HEK293 (cell line): Measurements from ENCODE around the gene MARK2.
A peak's percentile ranks its signal among the peaks of the same experiment; 100 is the strongest.

Experiments
- HOXC10 ChIP-seq: sonication (generic); formaldehyde crosslinking; IDR thresholded peaks from 2 replicates; pipeline ENCODE4 v1.8.1; 2023; ENCODE audit warnings: mild to moderate bottlenecking, missing genetic modification reagents
- KLF1 ChIP-seq: fragments of 450-650 bp; formaldehyde crosslinking; IDR thresholded peaks from 2 replicates; pipeline ENCODE4 v1.5.1; 2016; ENCODE audit warnings: missing biosample characterization, missing genetic modification characterization
- KLF16 ChIP-seq: fragments of 450-650 bp; formaldehyde crosslinking; IDR thresholded peaks from 2 replicates; pipeline ENCODE4 v1.5.1; 2017; ENCODE audit warnings: missing biosample characterization, missing genetic modification characterization
- REST ChIP-seq: fragments of 450-650 bp; formaldehyde crosslinking; IDR thresholded peaks from 2 replicates; pipeline ENCODE4 v1.5.1; 2016; ENCODE audit warnings: missing biosample characterization, missing genetic modification characterization
- ZBTB10 ChIP-seq: fragments of 450-650 bp; formaldehyde crosslinking; IDR thresholded peaks from 2 replicates; pipeline ENCODE4 v1.5.1; 2016; ENCODE audit warnings: missing biosample characterization, missing genetic modification characterization
- ZEB2 ChIP-seq: fragments of 450-650 bp; formaldehyde crosslinking; IDR thresholded peaks from 2 replicates; pipeline ENCODE4 v1.5.1; 2016; ENCODE audit warnings: missing biosample characterization, missing genetic modification characterization
- ZFP37 ChIP-seq: fragments of 450-650 bp; formaldehyde crosslinking; IDR thresholded peaks from 2 replicates; pipeline ENCODE4 v1.5.1; 2016; ENCODE audit warnings: missing biosample characterization, missing genetic modification characterization
- ZFP41 ChIP-seq: fragments of 450-650 bp; formaldehyde crosslinking; IDR thresholded peaks from 2 replicates; pipeline ENCODE4 v1.5.1; 2016; ENCODE audit warnings: missing biosample characterization, missing genetic modification characterization, borderline replicate concordance
- ZIC2 ChIP-seq: fragments of 450-650 bp; formaldehyde crosslinking; IDR thresholded peaks from 2 replicates; pipeline ENCODE4 v1.5.1; 2016; ENCODE audit warnings: missing biosample characterization, missing genetic modification characterization
- ZNF10 ChIP-seq: fragments of 450-650 bp; formaldehyde crosslinking; IDR thresholded peaks from 2 replicates; pipeline ENCODE4 v1.5.1; 2017; ENCODE audit warnings: missing biosample characterization, missing genetic modification characterization
- ZNF132 ChIP-seq: fragments of 450-650 bp; formaldehyde crosslinking; IDR thresholded peaks from 2 replicates; pipeline ENCODE4 v1.5.1; 2017; ENCODE audit warnings: missing biosample characterization, missing genetic modification characterization, borderline replicate concordance
- ZNF157 ChIP-seq: fragments of 450-650 bp; formaldehyde crosslinking; IDR thresholded peaks from 2 replicates; pipeline ENCODE4 v1.5.1; 2016; ENCODE audit warnings: missing biosample characterization, missing genetic modification characterization
- ZNF830 ChIP-seq: fragments of 450-650 bp; IDR thresholded peaks from 2 replicates; pipeline ENCODE4 v1.5.0; 2018; ENCODE audit warnings: missing biosample characterization, missing genetic modification characterization, low read depth, mild to moderate bottlenecking, moderate library complexity
- ZNF843 ChIP-seq: fragments of 450-650 bp; formaldehyde crosslinking; IDR thresholded peaks from 2 replicates; pipeline ENCODE4 v1.5.1; 2016; ENCODE audit warnings: missing biosample characterization, missing genetic modification characterization
- TF ChIP-seq, protein P1 (sequence below): fragments of 450-650 bp; formaldehyde crosslinking; IDR thresholded peaks from 2 replicates; pipeline ENCODE4 v1.5.1; 2017; ENCODE audit warnings: missing biosample characterization, missing genetic modification characterization
- TF ChIP-seq, protein P2 (sequence below): fragments of 450-650 bp; formaldehyde crosslinking; IDR thresholded peaks from 2 replicates; pipeline ENCODE4 v1.5.1; 2016; ENCODE audit warnings: missing biosample characterization, missing genetic modification characterization, low read depth
- TF ChIP-seq, protein P3 (sequence below): fragments of 450-650 bp; formaldehyde crosslinking; IDR thresholded peaks from 2 replicates; pipeline ENCODE4 v1.5.1; 2017; ENCODE audit warnings: missing biosample characterization, mild to moderate bottlenecking, missing genetic modification characterization, moderate library complexity
- TF ChIP-seq, protein P4 (sequence below): fragments of 450-650 bp; formaldehyde crosslinking; conservative IDR thresholded peaks from 2 replicates; pipeline ENCODE4 v1.5.1; 2016; ENCODE audit warnings: low read depth, missing biosample characterization, missing genetic modification characterization
- TF ChIP-seq, protein P5 (sequence below): fragments of 450-650 bp; formaldehyde crosslinking; IDR thresholded peaks from 2 replicates; pipeline ENCODE4 v1.5.1; 2016; ENCODE audit warnings: missing biosample characterization, missing genetic modification characterization, borderline replicate concordance

Gene MARK2

DNA sequence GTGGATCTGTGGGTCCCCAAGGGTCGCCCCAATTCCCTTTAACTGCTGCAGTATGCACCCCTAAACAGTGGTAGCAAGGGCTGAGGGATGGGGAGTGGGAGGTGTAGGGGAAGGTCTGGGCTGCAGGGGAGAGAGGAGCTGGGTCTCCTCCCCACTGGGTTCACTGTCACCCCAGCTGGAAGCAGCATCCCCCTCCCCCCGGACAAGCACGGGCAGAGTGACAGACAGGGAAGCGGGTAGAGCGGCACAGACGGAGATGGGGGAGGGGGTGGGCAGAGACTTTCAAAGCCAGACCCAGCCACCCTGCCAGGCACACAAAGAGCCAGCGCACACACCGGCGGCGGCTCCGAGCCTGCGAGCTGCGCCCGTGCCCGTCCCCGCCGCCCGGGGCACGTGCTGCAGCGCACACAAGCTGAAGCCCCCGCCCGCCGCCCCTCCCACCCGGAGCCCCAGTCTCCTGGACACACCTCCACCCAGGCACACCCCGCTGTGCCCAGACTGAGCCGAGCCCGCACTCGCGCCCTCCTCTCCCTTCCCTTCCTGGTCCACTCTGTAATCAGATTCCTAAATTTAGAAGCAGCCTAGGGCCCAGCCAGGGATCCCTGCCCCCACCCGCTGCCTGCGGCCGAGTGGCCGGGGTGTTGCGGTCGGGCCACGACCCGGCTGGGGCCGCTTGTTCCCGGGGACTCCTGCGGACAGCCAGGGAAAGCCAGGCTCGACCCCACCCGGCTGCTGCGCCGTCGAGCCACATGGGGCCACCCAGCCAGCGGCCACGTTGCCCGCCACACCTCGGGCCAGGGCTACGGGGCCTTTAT is 79.0 kb downstream of the MARK2 start (continued):
- TF ChIP-seq ZNF10 (tag by site-specific recombination) (no peak), ZBTB10 (tag by site-specific recombination) (peak; percentile 95), ZNF830 (tag by site-specific recombination) (no peak), ZIC2 (tag by site-specific recombination) (peak; percentile 63), HOXC10 (CRISPR knock-in tag) (no peak), REST (no peak), ZFP37 (tag by site-specific recombination) (no peak), ZNF843 (tag by site-specific recombination) (no peak), ZNF132 (tag by site-specific recombination) (no peak), ZFP41 (no peak), KLF16 (tag by site-specific recombination) (0 out of 2 replicates have a peak, but pooled peaks have one; percentile 40), ZEB2 (tag by site-specific recombination) (0 out of 2 replicates have a peak, but pooled peaks have one; percentile 24), ZNF157 (no peak), KLF1 (tag by site-specific recombination) (peak; percentile 48; the same call in 1 of the 2 replicates)
- TF ChIP-seq, protein P1, sequence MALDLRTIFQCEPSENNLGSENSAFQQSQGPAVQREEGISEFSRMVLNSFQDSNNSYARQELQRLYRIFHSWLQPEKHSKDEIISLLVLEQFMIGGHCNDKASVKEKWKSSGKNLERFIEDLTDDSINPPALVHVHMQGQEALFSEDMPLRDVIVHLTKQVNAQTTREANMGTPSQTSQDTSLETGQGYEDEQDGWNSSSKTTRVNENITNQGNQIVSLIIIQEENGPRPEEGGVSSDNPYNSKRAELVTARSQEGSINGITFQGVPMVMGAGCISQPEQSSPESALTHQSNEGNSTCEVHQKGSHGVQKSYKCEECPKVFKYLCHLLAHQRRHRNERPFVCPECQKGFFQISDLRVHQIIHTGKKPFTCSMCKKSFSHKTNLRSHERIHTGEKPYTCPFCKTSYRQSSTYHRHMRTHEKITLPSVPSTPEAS: no peak
- TF ChIP-seq, protein P2, sequence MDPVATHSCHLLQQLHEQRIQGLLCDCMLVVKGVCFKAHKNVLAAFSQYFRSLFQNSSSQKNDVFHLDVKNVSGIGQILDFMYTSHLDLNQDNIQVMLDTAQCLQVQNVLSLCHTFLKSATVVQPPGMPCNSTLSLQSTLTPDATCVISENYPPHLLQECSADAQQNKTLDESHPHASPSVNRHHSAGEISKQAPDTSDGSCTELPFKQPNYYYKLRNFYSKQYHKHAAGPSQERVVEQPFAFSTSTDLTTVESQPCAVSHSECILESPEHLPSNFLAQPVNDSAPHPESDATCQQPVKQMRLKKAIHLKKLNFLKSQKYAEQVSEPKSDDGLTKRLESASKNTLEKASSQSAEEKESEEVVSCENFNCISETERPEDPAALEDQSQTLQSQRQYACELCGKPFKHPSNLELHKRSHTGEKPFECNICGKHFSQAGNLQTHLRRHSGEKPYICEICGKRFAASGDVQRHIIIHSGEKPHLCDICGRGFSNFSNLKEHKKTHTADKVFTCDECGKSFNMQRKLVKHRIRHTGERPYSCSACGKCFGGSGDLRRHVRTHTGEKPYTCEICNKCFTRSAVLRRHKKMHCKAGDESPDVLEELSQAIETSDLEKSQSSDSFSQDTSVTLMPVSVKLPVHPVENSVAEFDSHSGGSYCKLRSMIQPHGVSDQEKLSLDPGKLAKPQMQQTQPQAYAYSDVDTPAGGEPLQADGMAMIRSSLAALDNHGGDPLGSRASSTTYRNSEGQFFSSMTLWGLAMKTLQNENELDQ (tag by site-specific recombination): no peak
- TF ChIP-seq, protein P3, sequence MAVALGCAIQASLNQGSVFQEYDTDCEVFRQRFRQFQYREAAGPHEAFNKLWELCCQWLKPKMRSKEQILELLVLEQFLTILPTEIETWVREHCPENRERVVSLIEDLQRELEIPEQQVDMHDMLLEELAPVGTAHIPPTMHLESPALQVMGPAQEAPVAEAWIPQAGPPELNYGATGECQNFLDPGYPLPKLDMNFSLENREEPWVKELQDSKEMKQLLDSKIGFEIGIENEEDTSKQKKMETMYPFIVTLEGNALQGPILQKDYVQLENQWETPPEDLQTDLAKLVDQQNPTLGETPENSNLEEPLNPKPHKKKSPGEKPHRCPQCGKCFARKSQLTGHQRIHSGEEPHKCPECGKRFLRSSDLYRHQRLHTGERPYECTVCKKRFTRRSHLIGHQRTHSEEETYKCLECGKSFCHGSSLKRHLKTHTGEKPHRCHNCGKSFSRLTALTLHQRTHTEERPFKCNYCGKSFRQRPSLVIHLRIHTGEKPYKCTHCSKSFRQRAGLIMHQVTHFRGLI (tag by site-specific recombination): no peak
- TF ChIP-seq, protein P4, sequence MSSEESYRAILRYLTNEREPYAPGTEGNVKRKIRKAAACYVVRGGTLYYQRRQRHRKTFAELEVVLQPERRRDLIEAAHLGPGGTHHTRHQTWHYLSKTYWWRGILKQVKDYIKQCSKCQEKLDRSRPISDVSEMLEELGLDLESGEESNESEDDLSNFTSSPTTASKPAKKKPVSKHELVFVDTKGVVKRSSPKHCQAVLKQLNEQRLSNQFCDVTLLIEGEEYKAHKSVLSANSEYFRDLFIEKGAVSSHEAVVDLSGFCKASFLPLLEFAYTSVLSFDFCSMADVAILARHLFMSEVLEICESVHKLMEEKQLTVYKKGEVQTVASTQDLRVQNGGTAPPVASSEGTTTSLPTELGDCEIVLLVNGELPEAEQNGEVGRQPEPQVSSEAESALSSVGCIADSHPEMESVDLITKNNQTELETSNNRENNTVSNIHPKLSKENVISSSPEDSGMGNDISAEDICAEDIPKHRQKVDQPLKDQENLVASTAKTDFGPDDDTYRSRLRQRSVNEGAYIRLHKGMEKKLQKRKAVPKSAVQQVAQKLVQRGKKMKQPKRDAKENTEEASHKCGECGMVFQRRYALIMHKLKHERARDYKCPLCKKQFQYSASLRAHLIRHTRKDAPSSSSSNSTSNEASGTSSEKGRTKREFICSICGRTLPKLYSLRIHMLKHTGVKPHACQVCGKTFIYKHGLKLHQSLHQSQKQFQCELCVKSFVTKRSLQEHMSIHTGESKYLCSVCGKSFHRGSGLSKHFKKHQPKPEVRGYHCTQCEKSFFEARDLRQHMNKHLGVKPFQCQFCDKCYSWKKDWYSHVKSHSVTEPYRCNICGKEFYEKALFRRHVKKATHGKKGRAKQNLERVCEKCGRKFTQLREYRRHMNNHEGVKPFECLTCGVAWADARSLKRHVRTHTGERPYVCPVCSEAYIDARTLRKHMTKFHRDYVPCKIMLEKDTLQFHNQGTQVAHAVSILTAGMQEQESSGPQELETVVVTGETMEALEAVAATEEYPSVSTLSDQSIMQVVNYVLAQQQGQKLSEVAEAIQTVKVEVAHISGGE (tag by site-specific recombination): no peak
- TF ChIP-seq, protein P5, sequence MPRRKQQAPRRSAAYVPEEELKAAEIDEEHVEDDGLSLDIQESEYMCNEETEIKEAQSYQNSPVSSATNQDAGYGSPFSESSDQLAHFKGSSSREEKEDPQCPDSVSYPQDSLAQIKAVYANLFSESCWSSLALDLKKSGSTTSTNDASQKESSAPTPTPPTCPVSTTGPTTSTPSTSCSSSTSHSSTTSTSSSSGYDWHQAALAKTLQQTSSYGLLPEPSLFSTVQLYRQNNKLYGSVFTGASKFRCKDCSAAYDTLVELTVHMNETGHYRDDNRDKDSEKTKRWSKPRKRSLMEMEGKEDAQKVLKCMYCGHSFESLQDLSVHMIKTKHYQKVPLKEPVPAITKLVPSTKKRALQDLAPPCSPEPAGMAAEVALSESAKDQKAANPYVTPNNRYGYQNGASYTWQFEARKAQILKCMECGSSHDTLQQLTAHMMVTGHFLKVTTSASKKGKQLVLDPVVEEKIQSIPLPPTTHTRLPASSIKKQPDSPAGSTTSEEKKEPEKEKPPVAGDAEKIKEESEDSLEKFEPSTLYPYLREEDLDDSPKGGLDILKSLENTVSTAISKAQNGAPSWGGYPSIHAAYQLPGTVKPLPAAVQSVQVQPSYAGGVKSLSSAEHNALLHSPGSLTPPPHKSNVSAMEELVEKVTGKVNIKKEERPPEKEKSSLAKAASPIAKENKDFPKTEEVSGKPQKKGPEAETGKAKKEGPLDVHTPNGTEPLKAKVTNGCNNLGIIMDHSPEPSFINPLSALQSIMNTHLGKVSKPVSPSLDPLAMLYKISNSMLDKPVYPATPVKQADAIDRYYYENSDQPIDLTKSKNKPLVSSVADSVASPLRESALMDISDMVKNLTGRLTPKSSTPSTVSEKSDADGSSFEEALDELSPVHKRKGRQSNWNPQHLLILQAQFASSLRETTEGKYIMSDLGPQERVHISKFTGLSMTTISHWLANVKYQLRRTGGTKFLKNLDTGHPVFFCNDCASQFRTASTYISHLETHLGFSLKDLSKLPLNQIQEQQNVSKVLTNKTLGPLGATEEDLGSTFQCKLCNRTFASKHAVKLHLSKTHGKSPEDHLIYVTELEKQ: no peak
